Calu3 (cell line): ENCODE results near the gene TNNT1. TPM values are rescaled to one million over a fixed set of nuclear protein-coding genes. Genes with fewer than 3 reads are reported as not detected.

ENCODE experiments used
- BruUV-seq: library from RNA; stranded (reverse); fragments of 400-500 nt; replicated peaks from 2 replicates; lab custom pipeline; 2021; lab: Mats Ljungman, UMichigan
- CTCF ChIA-PET: fragments of 300-600 bp; sonication (Branson Sonifier 250); formaldehyde crosslinking; loops from one replicate; lab custom pipeline; 2022; ENCODE audit warnings: antibody characterized with exemption; lab: Charles Lee
- DNase-seq: peaks from one replicate; pipeline ENCODE4 v3.0.0; 2022
- H3K27ac Mint-ChIP-seq: one replicate; pipeline ENCODE4 v1.8.0; 2022; ENCODE audit warnings: mixed read lengths; ENCODE audit not compliant: unreplicated experiment
- H3K27me3 Mint-ChIP-seq: one replicate; pipeline ENCODE4 v1.8.0; 2022; ENCODE audit warnings: mixed read lengths; ENCODE audit not compliant: unreplicated experiment
- H3K36me3 Mint-ChIP-seq: one replicate; pipeline ENCODE4 v1.8.0; 2022; ENCODE audit warnings: mild to moderate bottlenecking, moderate library complexity, mixed read lengths; ENCODE audit not compliant: insufficient read depth, unreplicated experiment
- H3K4me1 Mint-ChIP-seq: one replicate; pipeline ENCODE4 v1.8.0; 2022; ENCODE audit warnings: mild to moderate bottlenecking, low read depth, mixed read lengths; ENCODE audit not compliant: unreplicated experiment
- H3K4me3 Mint-ChIP-seq: one replicate; pipeline ENCODE4 v1.8.0; 2022; ENCODE audit warnings: mild to moderate bottlenecking, low read depth, moderate library complexity, mixed read lengths; ENCODE audit not compliant: unreplicated experiment
- H3K9me3 Mint-ChIP-seq: one replicate; pipeline ENCODE4 v1.8.0; 2022; ENCODE audit warnings: low read depth, mixed read lengths; ENCODE audit not compliant: unreplicated experiment
- intact Hi-C: fragments of 100-400 bp; cut with micrococcal nuclease; formaldehyde crosslinking; loops from one replicate; pipeline ENCODE4 v1.10.0; 2022; ENCODE audit not compliant: unreplicated experiment
- total RNA-seq: library from RNA; stranded (reverse); gene quantifications from 2 replicates; pipeline ENCODE4 v1.2.3, GENCODE V29; 2022
- TF ChIP-seq, protein P1 (sequence below): fragments of 200-600 bp; IDR thresholded peaks from one replicate; pipeline ENCODE4 v1.8.0; 2022; ENCODE audit warnings: antibody characterized with exemption; ENCODE audit not compliant: unreplicated experiment

TNNT1 gene
- total RNA-seq, 1 experiment from 2014 or later: 48.8 TPM

DNA sequence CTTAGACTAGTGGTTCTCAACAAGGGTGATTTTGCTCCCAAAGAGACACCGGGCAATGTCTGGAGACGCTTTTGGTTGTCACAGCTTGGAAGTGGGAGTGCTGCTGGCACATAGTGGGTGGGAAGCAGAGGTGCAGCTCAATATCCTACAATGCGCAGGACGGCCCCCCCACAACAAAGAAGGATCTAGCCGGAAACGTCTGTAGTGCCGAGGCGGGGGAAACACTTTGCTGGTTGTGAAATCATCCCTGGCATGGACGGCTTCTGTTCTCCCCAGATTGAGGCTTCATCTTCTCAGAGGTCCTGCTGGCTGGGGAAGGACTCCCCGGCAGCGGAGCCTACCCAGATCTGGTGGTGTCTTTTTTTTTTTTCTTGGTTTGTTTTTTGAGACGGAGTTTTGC lies 44.5 kb upstream of the TNNT1 start:
- Mint-ChIP-seq H3K36me3 (peaks cover 20% of the 10 kb centered on the region), H3K4me1 (peaks cover 8% of the 10 kb centered on the region), H3K27me3 (no peaks in the 10 kb centered on the region), H3K27ac (no peak overlapping the region), H3K4me3 (no peak overlapping the region), H3K9me3 (no peaks in the 10 kb centered on the region)
- intact Hi-C loops: no loop called here
- TF ChIP-seq, protein P1, sequence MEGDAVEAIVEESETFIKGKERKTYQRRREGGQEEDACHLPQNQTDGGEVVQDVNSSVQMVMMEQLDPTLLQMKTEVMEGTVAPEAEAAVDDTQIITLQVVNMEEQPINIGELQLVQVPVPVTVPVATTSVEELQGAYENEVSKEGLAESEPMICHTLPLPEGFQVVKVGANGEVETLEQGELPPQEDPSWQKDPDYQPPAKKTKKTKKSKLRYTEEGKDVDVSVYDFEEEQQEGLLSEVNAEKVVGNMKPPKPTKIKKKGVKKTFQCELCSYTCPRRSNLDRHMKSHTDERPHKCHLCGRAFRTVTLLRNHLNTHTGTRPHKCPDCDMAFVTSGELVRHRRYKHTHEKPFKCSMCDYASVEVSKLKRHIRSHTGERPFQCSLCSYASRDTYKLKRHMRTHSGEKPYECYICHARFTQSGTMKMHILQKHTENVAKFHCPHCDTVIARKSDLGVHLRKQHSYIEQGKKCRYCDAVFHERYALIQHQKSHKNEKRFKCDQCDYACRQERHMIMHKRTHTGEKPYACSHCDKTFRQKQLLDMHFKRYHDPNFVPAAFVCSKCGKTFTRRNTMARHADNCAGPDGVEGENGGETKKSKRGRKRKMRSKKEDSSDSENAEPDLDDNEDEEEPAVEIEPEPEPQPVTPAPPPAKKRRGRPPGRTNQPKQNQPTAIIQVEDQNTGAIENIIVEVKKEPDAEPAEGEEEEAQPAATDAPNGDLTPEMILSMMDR: no peak
- no TSS peak for BruUV-seq
- CTCF ChIA-PET: no interaction called here
- DNase-seq: no peak

DNA sequence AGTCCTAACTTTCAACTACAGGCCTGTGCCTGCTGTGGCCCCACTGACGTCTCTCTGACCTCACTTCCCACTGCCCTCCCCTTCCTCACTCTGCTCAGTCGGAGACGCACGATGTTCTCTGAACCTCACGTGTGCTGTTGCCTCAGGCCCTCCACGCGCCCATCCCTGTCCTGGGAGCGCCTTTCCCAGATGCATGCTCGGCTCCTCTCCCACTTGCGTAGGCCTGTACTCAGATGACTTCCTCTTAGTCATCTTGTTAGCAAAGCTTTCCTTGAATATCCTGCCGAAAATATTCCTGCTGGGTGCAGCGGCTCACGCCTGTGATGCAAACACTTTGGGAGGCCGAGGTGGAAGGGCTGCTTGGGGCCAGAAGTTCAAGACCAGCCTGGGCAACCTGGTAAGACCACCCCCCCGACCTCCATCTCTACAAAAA lies 40.4 kb upstream of the TNNT1 start:
- H3K27ac Mint-ChIP-seq: no peak overlapping the region
- H3K27me3 Mint-ChIP-seq: no peaks in the 10 kb centered on the region
- CTCF ChIA-PET: no interaction called here
- H3K36me3 Mint-ChIP-seq: peaks cover 16% of the 10 kb centered on the region
- no TSS peak for BruUV-seq
- intact Hi-C loops: no loop called here
- peaks cover 8% of the 10 kb centered on the region for H3K4me1 Mint-ChIP-seq
- no peak for DNase-seq
- no peak overlapping the region for H3K4me3 Mint-ChIP-seq
- no peaks in the 10 kb centered on the region for H3K9me3 Mint-ChIP-seq
- TF ChIP-seq, protein P1: no peak

DNA sequence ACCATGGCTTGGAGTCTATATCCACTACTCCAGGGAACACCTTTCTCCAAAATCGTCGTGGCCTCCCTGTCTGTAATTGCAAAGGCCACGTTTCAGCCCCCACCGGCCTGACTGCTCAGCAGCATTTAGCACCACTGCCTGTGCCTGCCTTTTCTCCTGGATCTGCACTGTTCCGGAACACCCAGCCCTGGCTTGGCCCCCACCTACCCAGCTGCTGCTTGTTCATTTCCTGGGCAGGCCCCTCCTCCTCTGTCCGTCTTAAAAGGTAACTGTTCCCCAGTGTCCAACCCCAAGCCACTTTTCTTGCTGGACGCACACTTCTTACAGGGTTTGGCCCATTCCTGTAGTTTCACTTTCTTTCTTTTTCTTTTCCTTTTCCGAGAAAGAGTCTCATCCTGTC lies 39.6 kb upstream of the TNNT1 start:
- CTCF ChIA-PET: no interaction called here
- no TSS peak for BruUV-seq
- Mint-ChIP-seq H3K36me3 (peaks cover 20% of the 10 kb centered on the region), H3K9me3 (no peaks in the 10 kb centered on the region), H3K27ac (no peak overlapping the region), H3K27me3 (no peaks in the 10 kb centered on the region), H3K4me3 (no peak overlapping the region), H3K4me1 (peaks cover 8% of the 10 kb centered on the region)
- DNase-seq: no peak
- TF ChIP-seq, protein P1: no peak
- intact Hi-C loops: no loop called here

DNA sequence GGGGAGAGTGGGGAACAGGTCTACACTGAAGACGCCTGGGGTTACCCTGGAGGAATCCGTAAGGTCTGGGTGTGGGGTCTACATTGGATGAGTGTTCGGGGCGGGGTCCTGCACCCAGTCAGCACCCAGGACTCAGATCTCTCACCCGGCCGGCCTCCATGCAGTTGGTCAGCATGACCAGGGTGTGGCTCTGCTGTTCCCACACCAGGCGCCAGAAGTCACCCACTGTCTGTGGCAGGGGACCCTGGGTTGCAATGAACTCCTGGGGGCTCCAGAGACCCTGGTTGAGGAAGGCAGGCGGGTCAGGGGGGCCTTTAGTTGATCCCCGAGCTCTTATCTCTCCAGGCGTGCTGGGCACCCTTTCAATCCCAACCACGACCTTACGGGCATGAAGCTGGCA lies 37.1 kb upstream of the TNNT1 start:
- no peak for DNase-seq
- intact Hi-C loops: no loop called here
- BruUV-seq: no TSS peak
- Mint-ChIP-seq H3K36me3 (peaks cover 15% of the 10 kb centered on the region), H3K27me3 (peaks cover 5% of the 10 kb centered on the region), H3K4me1 (peaks cover under 1% of the 10 kb centered on the region), H3K4me3 (no peak overlapping the region), H3K9me3 (no peaks in the 10 kb centered on the region), H3K27ac (no peak overlapping the region)
- CTCF ChIA-PET: no interaction called here
- TF ChIP-seq, protein P1: no peak
